Smooth muscle cell (in vitro differentiated cells): ENCODE results near the gene NBAS. TPM values are rescaled to one million over a fixed set of nuclear protein-coding genes. Genes with fewer than 3 reads are reported as not detected.

ENCODE experiments used
- DNase-seq: peaks from one replicate; lab custom pipeline; 2025; ENCODE audit not compliant: unreplicated experiment; lab: John Stamatoyannopoulos, UW
- H2AFZ ChIP-seq: fragments of 200-600 bp; sonication (generic); 2 replicates; pipeline ENCODE4 v1.6.0; 2016; ENCODE audit warnings: antibody characterized with exemption, low read depth, mild to moderate bottlenecking
- H3F3A ChIP-seq: fragments of 200-600 bp; sonication (generic); 2 replicates; pipeline ENCODE4 v1.6.0; 2017; ENCODE audit warnings: antibody characterized with exemption, low read depth
- H3K27ac ChIP-seq: fragments of 200-600 bp; sonication (generic); 2 replicates; pipeline ENCODE4 v1.5.1; 2016; ENCODE audit warnings: low read depth, mild to moderate bottlenecking
- H3K27me3 ChIP-seq: fragments of 200-600 bp; sonication (generic); 2 replicates; pipeline ENCODE4 v1.6.1; 2016; ENCODE audit warnings: low read depth, mild to moderate bottlenecking
- H3K36me3 ChIP-seq: fragments of 200-600 bp; sonication (generic); 2 replicates; pipeline ENCODE4 v1.5.1; 2016; ENCODE audit warnings: low read depth
- H3K4me1 ChIP-seq: fragments of 200-600 bp; sonication (generic); 2 replicates; pipeline ENCODE4 v1.5.1; 2016; ENCODE audit warnings: low read depth
- H3K4me2 ChIP-seq: fragments of 200-600 bp; sonication (generic); 2 replicates; pipeline ENCODE4 v1.6.0; 2016; ENCODE audit warnings: mild to moderate bottlenecking
- H3K4me3 ChIP-seq: fragments of 200-600 bp; sonication (generic); 2 replicates; pipeline ENCODE4 v1.5.1; 2016; ENCODE audit warnings: mild to moderate bottlenecking
- H3K79me2 ChIP-seq: fragments of 200-600 bp; sonication (generic); 2 replicates; pipeline ENCODE4 v1.6.0; 2016; ENCODE audit warnings: low read depth, mild to moderate bottlenecking
- H3K9ac ChIP-seq: fragments of 200-600 bp; sonication (generic); 2 replicates; pipeline ENCODE4 v1.6.0; 2016; ENCODE audit warnings: low read depth
- H3K9me3 ChIP-seq: fragments of 200-600 bp; sonication (generic); replicated peaks from 2 replicates; pipeline ENCODE4 v1.5.1; 2016; ENCODE audit warnings: low read depth
- H4K20me1 ChIP-seq: fragments of 200-600 bp; sonication (generic); 2 replicates; pipeline ENCODE4 v1.6.0; 2016; ENCODE audit warnings: low read depth
- CTCF ChIP-seq: fragments of 200-600 bp; sonication (generic); IDR thresholded peaks from 2 replicates; pipeline ENCODE4 v1.5.1; 2017; ENCODE audit warnings: borderline replicate concordance, mild to moderate bottlenecking, antibody characterized with exemption; ENCODE audit not compliant: insufficient read depth, poor library complexity, severe bottlenecking
- WGBS: methylation state at CpG from one replicate; pipeline ENCODE4 v1.1.7; 2016; ENCODE audit warnings: low lambda C conversion rate; 5-methylcytosine and 5-hydroxymethylcytosine counted together
- polyA plus RNA-seq: library from polyadenylated mRNA; unstranded; fragments of >200 nt; fragmentation: Nextera tagmentation; extraction: Ambion mirVana; gene quantifications from 2 replicates; pipeline ENCODE4 v1.2.1, GENCODE V29; 2016
- total RNA-seq: library from RNA; depleted of rRNA; stranded (reverse); fragments of >200 nt; gene quantifications from 2 replicates; pipeline ENCODE4 v1.2.3, GENCODE V29; 2014

NBAS gene
- total and polyA plus RNA-seq, 2 experiments from 2014 or later = 31.2 to 51.1 TPM

- H3K36me3 ChIP-seq = no peaks in the 10 kb centered on the region
- 76% methylated on average over 5 of the region's 5 CpGs for WGBS
- DNase-seq = no peak
Observed at GRCh38 chr2:15388406-15389325, 172.5 kb downstream of the NBAS start.

GRCh38 chr2:15385184-15385583 is 175.9 kb downstream of the NBAS start:
- no peaks in the 10 kb centered on the region for H3K27me3 ChIP-seq
- no peaks in the 10 kb centered on the region for H3K9me3 ChIP-seq
- H3K4me3 ChIP-seq = no peak overlapping the region
- no peak overlapping the region for H3K9ac ChIP-seq
- peaks cover 8% of the 10 kb centered on the region for H4K20me1 ChIP-seq
- H3K79me2 ChIP-seq = no peaks in the 10 kb centered on the region
- no peak for TF ChIP-seq CTCF
- H3K4me2 ChIP-seq = no peak overlapping the region
- H2AFZ ChIP-seq = no peak overlapping the region
- peaks cover 3% of the 10 kb centered on the region for H3K36me3 ChIP-seq
- no peak for DNase-seq
- peaks cover 8% of the 10 kb centered on the region for H3K4me1 ChIP-seq
- WGBS = 79% methylated on average over 1 of the region's 1 CpG
- no peak overlapping the region for H3K27ac ChIP-seq
- peaks cover 4% of the 10 kb centered on the region for H3F3A ChIP-seq

More at GRCh38 chr2:15388406-15389325, 172.5 kb downstream of the NBAS start:
- H4K20me1 ChIP-seq = peaks cover 11% of the 10 kb centered on the region
- H3K4me3 ChIP-seq = no peak overlapping the region
- TF ChIP-seq CTCF = no peak
- no peaks in the 10 kb centered on the region for H3K9me3 ChIP-seq
- H3K79me2 ChIP-seq = no peaks in the 10 kb centered on the region
- no peak overlapping the region for H2AFZ ChIP-seq
- H3K4me1 ChIP-seq = peaks cover 10% of the 10 kb centered on the region
- H3K4me2 ChIP-seq = peak overlapping the region; percentile 61
- H3K27ac ChIP-seq = peak overlapping the region; percentile 48
- H3K9ac ChIP-seq = no peak overlapping the region
- H3K27me3 ChIP-seq = no peaks in the 10 kb centered on the region
- peaks cover 9% of the 10 kb centered on the region for H3F3A ChIP-seq

GRCh38 chr2:15383695-15384350 is 177.3 kb downstream of the NBAS start:
- Histone ChIP-seq H3K9ac (no peak overlapping the region), H2AFZ (no peak overlapping the region), H3K4me1 (no peaks in the 10 kb centered on the region), H3K9me3 (no peaks in the 10 kb centered on the region), H3F3A (no peaks in the 10 kb centered on the region), H3K4me2 (no peak overlapping the region), H3K27ac (no peak overlapping the region), H4K20me1 (no peaks in the 10 kb centered on the region), H3K79me2 (no peaks in the 10 kb centered on the region), H3K4me3 (no peak overlapping the region), H3K36me3 (peaks cover 7% of the 10 kb centered on the region), H3K27me3 (no peaks in the 10 kb centered on the region)
- TF ChIP-seq CTCF = no peak
- 78% methylated on average over 7 of the region's 7 CpGs for WGBS
- no peak for DNase-seq
